H1 (cell line): Measurements from ENCODE around the gene GYPC.

Experiments used
- CBX5 ChIP-seq: fragments of 300-800, 300-1000 bp; sonication (generic); IDR thresholded peaks from 2 replicates; pipeline ENCODE4 v1.7.1; 2016; ENCODE audit warnings: antibody characterized with exemption, low read length, low read depth
- CHD2 ChIP-seq: IDR thresholded peaks from 2 replicates; pipeline ENCODE4 v1.6.1; 2012; ENCODE audit warnings: low read length, improper control_type of control experiment
- EP300 ChIP-seq, 2 experiments: IDR thresholded peaks; 1 replicate in 1 of 2; 2 replicates in 1 of 2; pipeline ENCODE4 v1.6.1; 2011 to 2012; ENCODE audit warnings: low read depth in 2 of 2, low read length in 2 of 2, mild to moderate bottlenecking in 2 of 2, borderline replicate concordance in 1 of 2, inconsistent platforms in 1 of 2, moderate library complexity in 1 of 2
- JUND ChIP-seq: IDR thresholded peaks from 2 replicates; pipeline ENCODE4 v1.6.1; 2011; ENCODE audit warnings: mild to moderate bottlenecking, improper control_type of control experiment, low read length
- KDM1A ChIP-seq: fragments of 200-600, 300-600 bp; sonication (generic); IDR thresholded peaks from 2 replicates; pipeline ENCODE4 v1.7.1; 2016; ENCODE audit warnings: mild to moderate bottlenecking, low read length, borderline replicate concordance
- TAF1 ChIP-seq: IDR thresholded peaks from 2 replicates; pipeline ENCODE4 v1.6.1; 2011; ENCODE audit warnings: mild to moderate bottlenecking, low read depth, low read length
- TEAD4 ChIP-seq: IDR thresholded peaks from 2 replicates; pipeline ENCODE4 v1.6.1; 2012; ENCODE audit warnings: low read depth, low read length, inconsistent platforms, mixed read lengths
- YY1 ChIP-seq: IDR thresholded peaks from 2 replicates; pipeline ENCODE4 v1.6.1; 2011; ENCODE audit warnings: low read depth, mild to moderate bottlenecking, low read length
- TF ChIP-seq, protein P1 (sequence below), 3 experiments: IDR thresholded peaks; 1 replicate in 2 of 3; 2 replicates in 1 of 3; pipeline versions ENCODE4 v1.5.1 to v1.6.1; 2011; ENCODE audit warnings: low read length in 3 of 3, mild to moderate bottlenecking in 3 of 3, inconsistent platforms in 2 of 3, low read depth in 1 of 3, moderate library complexity in 1 of 3; ENCODE audit not compliant: insufficient read depth in 1 of 3; ENCODE audit errors: control extremely low read depth in 1 of 3
- TF ChIP-seq, protein P2 (sequence below): IDR thresholded peaks from 2 replicates; pipeline ENCODE4 v1.6.1; 2012; ENCODE audit warnings: inconsistent platforms

DNA sequence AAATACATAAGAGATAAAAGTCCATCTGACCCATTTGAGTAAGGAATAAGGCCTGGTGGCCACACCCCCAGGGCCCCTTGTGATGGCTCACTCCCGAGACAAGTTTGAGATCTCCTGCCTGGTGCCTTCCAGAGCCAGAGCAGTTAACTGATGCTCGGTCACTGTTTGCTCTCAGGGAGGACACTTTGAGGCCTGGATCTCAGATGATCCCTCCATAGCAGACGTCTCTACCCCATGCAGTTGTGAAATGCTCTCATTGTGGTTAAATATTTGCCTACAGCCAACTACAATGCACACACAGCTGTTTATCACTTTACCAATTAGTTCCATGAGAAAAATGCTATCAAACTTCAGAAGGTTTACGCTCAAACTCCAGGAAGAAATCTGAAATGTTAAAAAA, 12.3 kb downstream of the GYPC start:
- TF ChIP-seq TAF1 (no peak), CHD2 (no peak), EP300 (IDR thresholded peaks at IDR 0.05; ENCODE audit: borderline replicate concordance in 1 of 2, low read depth in 2 of 2, low read length in 2 of 2) (no peak), JUND (no peak), CBX5 (no peak), YY1 (no peak), TEAD4 (no peak), KDM1A (no peak)
- TF ChIP-seq, protein P1, sequence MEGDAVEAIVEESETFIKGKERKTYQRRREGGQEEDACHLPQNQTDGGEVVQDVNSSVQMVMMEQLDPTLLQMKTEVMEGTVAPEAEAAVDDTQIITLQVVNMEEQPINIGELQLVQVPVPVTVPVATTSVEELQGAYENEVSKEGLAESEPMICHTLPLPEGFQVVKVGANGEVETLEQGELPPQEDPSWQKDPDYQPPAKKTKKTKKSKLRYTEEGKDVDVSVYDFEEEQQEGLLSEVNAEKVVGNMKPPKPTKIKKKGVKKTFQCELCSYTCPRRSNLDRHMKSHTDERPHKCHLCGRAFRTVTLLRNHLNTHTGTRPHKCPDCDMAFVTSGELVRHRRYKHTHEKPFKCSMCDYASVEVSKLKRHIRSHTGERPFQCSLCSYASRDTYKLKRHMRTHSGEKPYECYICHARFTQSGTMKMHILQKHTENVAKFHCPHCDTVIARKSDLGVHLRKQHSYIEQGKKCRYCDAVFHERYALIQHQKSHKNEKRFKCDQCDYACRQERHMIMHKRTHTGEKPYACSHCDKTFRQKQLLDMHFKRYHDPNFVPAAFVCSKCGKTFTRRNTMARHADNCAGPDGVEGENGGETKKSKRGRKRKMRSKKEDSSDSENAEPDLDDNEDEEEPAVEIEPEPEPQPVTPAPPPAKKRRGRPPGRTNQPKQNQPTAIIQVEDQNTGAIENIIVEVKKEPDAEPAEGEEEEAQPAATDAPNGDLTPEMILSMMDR (IDR thresholded peaks at IDR 0.05; ENCODE audit: control extremely low read depth in 1 of 3, insufficient read depth in 1 of 3, low read depth in 1 of 3, low read length in 3 of 3), result no peak
- TF ChIP-seq, protein P2, sequence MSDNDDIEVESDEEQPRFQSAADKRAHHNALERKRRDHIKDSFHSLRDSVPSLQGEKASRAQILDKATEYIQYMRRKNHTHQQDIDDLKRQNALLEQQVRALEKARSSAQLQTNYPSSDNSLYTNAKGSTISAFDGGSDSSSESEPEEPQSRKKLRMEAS, result no peak
